ENCODE results near the gene WFS1.
A peak's percentile ranks its signal among the peaks of the same experiment; 100 is the strongest.

WFS1 gene

DNA sequence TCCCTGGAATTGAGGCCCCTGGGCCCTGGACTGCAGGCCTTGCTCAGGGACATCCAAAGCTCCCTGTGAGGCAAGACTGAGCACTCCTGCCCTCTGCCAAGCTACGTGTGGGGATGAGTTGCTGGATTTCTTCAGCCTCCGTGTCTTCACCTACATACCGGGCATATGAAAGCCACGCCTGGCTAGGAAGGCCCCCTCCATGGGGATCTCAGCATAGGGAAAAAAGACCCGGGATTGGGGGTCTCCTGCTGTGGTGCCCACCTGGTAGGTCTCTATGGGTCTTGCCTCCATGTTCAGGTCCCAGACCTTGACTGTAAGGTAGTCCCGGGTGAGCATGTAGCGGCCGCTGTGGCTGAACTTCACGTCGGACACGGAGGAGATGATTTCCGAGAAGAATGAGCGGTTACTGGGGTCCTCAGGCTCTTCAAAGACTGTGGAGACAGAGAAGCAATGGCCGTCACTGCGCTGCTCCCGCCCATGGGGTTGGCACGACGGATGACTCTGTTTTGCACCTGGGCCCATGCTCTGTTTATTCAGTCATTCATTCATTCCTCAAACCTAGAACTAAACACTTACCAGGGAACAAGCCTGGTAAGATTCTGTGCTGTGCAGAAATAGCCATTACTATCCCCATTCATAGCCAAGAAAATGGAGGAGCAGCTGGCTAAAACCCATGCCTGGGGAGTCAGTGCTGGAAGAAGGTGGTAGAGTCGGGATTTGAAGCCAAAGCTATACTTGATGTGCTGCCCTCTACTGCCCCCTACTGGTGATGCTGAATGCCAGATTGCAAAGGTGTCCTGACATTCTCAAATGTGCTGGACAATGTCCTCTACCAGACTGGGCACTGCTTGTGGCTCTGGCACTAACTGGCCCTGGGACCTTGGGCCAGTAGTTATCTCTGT lies 63.9 kb downstream of the WFS1 start:
- no peak for DNase-seq

DNA sequence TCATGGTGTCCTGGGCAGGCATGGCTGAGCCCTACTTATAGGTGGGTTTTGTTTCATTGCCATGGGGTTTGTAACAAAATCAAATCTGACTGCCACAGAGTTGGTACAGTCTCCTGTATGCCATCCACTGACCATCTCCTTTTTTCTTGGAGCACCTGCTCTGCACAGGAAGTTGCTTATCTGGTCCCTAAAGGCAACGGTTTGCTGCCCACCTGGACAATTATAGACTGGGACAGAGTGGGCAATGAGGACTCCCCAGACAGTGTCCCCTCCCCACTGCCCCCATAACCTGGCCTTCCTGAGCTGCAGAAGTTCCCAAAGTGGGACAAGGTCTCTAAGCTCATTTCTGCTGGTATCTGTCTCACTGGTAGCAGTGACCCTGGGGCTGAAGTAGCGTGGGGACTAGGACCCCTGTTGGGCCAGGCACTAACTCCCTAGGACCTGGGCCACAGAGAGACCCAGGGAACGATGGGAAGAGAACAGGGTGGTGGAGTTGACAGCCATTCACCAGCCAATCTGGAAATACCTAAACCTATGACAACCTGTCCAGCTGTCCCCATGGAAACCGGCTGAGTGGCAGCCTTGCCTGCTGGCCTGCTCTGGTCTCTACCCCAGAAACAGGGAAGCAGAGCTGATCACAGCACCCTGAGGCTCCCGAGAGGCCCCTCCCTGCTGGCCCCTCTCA lies 64.7 kb downstream of the WFS1 start:
- no peak for DNase-seq

DNA sequence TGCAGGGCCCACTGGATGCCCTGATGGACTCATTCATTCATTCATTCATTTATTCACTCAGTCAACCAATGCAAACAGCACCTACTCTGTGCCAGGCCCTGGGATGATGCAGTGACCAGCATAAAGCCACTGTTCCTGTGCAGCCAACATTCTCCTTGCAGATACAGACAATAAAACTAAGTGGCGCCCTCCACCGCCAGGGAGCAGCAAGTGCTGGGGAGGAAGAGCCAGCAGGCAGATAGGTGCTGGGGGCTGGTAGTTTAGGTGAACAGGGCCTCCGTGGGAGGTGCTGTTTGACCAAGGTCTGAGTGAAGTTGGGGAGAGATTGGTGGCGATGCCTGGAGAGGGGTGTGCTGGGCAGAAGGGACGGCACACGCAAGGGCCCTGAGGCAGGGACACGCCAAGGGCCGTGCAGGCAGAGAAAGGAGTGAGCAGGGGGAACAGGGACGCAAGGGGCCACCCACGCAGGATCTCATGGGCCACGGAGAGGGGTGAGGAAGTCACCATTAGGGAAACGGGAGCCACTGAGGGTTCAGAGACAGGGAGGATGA lies 65.5 kb downstream of the WFS1 start:
- DNase-seq: no peak

DNA sequence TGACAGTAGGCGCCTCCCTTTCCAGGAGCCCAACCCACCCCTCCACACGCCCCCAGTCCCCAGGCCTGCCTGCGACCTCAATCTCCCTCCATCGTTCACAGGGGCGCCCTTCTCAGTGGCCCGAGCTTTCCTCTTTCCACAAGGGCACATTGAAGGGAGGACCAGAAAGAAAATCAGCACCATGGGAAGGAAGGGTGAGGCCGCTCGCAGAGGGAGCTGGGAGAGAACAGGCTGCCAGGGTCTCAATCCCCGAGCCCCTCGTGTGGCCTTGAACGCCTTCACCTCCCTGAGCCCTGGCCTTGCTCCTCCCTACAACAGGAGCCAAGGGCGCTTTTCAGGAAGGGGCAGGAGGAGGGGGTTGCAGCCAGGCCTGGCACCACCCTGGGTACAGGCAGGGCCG lies 66.5 kb downstream of the WFS1 start:
- DNase-seq: no peak

DNA sequence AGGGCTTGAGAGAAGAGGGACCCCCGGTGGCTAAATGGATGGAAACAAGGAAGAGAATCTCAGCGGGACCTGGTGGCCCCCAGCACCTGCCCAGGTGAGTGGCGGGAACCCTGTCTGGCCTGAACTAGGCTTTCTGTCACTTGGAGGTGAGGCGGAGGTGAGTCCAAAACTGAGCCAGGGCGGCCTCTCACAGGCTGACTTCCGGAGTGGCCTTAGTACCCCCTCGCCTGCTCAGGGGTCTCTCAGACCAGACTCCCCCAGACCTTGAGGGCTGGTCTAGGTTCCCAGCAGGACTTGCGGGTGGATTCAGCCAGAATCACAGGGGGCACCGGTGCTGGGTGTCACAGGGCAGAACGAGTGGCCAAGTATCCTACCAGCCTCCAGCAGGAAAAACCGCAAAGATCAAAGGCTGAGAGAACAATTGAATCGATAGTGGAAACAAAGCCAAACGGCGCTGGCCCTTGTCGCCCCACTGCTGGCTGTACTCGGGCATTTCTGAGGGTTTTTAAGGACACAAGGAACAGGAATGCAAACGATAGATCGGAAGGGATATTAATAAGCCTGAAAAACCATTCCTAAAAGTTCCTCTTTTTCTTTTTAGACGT lies 67.8 kb downstream of the WFS1 start:
- DNase-seq: no peak

DNA sequence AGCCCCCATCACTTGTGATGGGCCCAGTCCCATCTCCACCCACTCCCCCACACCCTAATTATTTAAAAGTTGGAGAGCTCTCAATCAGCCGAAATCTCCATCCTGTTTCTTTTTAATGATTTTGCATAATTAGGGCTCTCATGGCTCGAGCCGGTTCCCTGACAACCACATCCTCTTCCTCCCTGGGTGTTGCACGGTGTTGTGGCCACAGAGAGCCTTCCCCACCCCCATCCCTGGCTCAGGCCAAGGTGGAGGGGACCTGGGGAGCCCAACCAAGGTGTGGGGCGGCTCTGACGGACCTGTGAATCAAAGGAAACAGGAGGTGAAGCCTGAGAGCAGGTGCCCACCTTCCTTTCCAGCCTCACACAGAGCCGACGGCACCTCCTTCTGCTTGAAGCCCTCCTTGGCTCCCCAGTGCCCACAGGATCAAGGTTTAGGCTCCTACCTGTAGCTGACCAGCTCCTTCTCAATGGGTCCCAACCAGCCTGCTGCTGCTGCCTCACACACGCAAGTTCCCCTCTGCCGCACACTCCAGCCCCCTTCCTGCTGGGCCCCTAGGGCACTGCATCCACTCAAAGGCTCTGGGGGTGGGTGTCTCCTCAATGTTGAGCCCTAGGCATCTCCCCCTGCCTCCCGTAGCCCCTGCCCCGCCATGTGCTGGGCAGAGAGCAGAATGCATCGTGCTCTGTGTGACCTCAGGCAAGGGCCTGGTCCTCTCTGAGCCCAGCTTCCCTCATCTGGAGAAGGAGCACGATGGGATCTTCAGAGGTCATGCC lies 68.7 kb downstream of the WFS1 start:
- DNase-seq: no peak

DNA sequence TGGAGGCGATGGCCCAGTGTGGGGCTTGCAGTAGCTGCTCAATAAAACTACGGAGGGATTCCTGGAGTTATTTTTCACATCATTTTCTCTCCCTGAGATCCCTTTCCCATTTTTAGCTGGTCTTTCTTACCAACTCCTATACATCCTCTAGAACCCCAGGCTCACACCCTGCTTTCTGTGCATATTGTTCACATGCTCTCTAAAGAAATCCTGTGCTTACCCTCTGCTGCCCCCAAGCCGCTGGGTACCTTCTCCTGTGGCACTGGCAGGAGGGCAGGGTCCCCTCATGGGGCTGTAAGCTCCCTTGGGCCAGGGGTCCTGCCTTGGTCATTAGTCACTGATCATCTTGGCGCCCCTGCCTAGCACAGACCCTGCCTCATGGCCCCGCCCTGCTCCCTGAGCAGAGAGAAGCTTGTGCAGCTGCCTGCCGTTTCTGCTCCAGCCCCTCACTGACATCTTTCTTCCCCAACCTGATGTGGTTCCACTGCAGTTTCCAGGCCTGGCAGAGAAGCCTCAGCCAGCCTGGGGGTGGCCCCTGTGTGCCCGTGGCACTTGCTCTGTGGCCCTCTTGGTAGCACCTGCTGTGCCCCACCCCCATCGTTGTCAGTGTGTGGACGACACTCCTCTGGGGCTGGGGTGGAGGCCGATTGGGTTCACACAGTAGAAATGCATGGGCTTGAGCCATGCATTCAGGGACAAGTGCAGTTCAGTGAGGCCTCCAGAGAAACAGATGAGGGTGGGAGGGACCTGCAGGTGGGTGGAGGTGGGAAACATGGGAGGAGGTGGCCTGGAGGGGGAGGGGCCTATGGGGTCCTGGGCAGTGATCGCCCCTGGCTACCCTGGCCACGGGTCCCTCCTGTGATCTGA lies 69.5 kb downstream of the WFS1 start:
- DNase-seq: no peak

DNA sequence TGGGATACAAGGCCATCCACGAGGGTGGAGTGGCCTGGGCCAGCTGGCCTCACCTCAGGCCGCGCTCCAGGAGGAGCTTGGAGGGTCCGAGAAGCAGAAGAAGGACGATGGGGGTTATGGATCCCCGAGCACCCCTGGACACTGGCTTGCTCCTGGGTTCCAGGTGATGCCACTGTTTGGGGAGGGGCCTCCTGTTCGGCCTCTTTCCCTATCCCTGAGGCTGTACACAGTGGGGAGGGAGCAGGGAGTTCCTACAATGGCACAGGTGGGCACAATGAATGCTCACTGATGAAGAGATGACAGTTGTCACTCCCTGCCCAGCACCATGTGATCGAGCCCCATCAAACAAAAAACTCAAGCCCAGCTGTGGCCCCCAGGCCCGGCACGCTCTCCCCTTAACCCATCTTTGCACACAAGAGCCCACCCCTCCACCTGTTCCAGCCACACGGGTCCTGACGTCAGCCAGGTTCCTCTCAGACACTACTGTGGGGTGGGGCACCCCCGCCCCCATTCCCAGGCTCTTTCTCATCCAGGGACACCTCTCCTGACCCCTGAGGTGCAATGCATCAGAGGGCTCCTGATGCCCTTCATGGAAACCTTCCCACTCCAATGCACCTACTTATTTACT lies 70.3 kb downstream of the WFS1 start:
- no peak for DNase-seq

DNA sequence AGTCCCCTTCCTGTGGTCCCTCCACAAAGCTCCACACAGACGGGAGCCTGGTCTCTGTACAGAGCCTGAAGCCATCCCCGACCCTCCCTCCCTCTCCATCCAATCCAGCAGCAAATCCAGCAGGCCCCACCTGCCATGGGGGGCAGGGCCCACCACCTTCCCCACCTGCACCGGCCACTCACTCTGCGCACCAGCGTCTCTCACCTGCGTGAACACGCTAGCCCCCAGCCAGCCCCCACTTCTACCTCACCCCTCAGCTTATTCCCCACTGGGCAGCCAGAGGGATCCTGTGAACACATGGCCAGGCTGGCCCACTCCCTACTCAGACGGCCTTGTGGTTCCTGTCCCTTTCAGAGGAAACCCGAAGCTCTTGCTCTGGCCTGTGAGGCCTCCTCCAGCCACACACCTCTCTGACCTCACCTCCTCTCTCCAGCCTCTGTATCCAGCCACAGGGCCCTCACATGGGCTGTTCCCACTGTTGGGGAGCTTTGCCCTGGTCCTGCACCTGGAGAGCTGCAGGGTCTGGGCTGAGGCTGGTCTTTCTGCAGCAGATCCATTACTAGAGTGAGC lies 70.9 kb downstream of the WFS1 start:
- DNase-seq: no peak

DNA sequence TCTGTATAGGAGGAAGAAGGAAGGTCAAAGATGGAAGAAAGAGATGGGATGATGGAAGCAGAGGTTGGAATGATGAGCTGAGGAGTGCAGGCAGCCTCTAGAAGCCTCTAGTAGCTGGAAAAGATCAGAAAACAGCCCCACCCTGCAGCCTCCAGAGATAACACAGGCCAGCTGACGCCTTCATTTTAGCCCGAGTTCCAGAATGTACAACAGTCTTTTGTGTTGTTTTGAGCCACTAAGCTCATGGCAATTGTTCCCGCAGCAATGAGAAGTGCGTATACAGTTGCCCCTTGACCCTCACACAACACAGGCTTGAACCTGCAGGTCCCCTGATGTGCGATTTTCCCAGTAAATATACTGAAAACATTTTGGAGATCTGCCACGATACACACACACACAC lies 72.0 kb downstream of the WFS1 start:
- DNase-seq: peak in 6 of 58 donors; percentile 14 to 48 (median 23)

DNA sequence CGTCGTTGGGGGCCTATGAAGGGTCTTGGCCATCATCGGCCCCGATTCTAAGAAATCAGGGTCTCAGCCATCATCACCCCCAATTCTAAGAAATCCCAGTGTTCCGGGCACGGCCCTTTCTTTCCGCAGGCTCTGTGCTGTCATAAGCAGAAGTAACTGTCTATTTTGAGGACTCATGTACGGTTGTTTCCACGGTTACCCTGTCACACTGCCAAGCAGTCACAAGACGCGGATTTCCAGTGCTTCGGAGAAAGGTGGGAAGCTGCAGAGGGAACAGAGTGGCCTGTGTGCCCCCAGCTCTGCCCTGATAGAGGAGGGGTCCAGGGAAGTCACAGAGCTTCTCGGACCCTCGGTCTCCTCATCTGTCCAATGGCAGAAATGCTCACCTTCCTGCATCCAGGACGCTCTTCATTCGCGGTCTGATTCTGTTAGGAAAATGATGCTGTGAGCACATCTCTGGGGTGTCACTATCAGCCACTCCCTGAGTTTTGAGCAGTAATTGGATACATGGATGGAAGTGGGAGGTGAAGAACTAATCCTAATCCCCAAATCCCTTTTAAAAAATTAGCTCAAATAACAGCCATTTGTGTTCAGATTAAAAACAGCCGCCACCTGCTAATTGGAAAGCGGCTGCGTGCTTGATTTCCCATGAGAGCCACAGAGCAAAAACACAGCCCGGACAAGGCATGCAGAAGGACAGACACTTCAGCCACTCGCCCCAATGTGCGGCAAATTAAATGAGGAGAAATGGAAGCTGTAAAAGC lies 73.1 kb downstream of the WFS1 start:
- DNase-seq: peak in 47 of 58 donors; percentile 8 to 79 (median 43)

DNA sequence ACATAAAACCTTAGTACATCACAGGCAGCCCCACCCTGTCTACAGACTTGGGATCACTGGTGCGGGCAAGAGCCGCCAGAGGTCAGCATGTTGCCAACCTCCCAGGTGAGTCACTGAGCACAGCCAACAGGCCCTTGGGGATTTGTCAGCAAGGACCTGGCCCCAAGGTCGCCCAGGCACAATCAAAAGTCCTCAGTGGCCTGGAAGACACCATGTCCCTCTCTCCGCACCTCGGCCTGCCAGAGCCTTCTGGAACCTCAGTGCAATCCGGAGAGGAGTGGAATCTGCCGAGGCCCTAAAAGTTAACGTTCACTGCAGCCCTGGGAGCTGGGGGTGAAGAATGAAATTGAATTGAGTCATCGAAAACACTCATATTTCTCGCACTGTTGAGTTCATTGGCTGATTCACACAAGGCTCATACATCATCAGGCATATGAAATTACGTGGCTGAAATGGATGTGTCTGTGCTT lies 74.3 kb downstream of the WFS1 start:
- peak in 1 of 58 donors; percentile 19 for DNase-seq

DNA sequence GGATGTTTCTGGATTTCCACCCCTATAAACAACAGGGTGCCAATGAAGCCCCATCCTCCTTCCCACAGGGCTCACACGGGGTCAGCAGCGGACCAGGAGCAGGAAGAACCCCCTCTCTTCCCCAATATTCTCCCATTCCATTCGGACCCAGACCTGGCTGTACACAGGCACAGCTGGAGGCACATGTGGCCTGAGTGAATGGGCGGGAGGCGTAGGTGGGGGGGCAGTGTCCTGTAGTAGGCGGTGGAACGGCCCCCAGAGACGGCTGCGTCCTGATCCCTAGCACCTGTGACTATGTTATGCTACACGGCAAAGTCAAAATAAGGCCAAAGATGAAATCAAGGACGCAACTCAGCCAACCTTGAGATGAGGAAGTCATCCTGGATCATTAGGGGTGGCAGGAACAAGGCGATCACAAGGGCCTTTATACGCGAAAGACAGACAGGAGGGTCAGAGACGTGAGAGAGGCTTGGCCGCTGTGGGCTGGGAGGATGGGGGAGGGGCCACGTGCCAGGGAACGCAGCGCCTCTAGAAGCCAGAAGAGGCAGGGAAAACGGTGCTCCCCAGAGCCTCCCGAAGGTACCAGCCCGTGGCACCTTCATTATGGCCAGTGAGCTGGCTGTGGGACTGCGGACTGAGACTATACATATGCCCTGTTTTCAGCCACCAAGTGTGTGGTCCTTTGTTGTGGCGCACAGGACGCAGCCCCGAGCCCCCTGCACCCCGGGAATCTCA lies 75.6 kb downstream of the WFS1 start:
- no peak for DNase-seq

DNA sequence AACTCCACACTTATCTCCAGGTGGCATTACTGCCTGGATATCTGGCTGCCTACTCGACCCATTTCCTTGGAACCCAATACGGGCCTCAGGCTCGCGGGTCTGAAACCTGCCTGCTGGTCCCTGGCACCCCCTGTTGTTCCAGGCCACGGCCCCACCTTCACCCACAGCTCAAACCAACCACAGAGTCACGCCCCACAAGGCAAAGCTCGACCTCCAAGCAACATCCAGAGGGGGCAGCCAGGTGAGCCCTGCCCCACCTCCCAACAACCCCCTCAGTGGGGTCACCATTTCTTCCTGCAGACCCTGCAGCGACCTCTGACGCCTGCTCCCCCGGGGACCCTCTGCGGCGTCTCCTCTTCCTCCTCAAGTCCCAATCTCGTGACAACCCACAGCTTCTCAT lies 76.2 kb downstream of the WFS1 start:
- DNase-seq: no peak

DNA sequence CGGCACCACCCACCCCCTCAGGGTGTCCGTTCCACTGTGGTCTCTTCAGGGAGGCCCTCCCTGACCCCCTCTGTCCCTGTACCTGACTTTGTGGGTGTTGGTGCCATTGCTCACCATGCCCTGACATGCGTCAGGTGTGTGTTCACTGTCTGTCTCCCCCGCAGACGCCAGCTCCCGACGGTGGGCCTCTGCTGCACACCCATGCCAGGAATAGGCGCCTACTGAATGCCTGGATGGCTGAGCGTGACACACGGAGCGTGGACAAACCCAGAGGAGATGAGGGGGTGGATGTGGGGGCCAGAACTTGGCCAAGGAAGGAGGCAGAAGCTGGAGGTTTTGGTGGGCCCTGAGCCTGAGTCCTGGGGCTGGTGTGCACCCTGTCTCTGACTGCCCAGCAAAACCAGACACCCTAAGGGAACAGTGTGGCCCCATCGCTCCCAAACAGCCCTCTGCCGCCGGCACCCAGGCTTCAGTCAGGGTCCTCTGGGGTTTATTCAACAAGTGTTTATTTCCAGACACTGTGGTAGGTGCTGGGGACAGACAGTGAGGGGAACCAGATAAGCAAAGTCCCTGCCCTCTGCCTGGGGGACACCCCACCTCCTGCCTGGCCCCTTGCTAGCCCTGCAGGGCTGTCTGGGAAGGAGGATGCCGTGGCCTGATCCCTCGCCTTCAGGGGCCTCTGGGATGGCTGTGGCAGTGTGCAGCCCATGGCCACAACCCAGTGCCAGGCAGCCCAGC lies 76.9 kb downstream of the WFS1 start:
- DNase-seq: peak in 1 of 58 donors; percentile 33

DNA sequence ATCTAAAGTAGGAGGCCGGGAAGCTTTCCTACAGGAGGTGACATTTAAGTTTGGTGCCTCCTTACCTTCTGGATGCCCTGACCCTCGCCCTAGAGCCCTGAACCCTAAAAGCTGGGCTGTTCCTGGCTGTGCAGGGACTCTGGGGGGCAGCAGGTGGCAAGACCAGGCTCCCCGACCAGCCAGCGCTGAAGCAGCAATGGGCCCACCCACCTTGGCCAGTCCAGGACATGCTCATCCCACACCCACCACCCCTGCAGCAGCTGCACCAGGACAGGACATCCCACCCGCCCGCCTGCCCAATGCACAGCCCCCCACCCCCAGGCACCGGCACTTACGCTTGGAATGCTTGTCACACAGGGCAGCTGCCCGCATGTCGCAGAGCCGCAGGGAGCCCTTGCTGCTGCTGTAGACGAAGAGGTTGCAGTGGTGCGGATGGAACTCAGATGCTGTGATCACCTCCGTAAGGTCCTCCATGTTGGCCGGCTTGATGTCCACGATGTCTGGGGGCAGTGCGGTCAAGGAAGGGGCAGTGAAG lies 77.9 kb downstream of the WFS1 start:
- DNase-seq: no peak

DNA sequence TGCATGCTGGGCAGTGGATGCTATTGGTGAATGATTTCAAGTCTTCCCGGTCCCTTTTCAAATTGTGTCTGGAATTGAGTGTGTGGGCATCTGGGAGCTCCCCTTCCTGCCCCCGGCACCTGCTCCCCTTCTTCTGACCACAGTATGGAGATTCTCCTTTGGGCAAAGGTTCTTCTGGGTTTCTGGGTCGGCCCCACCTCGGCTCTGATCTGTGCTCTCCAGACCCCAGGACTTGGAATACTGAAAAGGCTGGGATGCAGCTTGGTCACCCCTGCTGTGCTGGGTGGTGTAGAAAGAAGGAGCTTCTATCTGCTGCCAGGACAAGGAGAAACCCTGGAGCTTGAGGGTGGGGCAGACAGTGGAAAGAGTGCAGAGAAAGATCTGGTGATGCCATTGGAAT lies 78.8 kb downstream of the WFS1 start:
- DNase-seq: no peak

Data from anterior cingulate cortex (tissue), 58 donors.